NCI-H146 treated with DMSO at 0.1 percent for 48 hours (cell line): ENCODE data around the gene SH3PXD2B.

Experiments used
- DNase-seq: peaks from one replicate; lab custom pipeline; 2025; ENCODE audit not compliant: unreplicated experiment; lab: John Stamatoyannopoulos, UW

SH3PXD2B gene

DNA sequence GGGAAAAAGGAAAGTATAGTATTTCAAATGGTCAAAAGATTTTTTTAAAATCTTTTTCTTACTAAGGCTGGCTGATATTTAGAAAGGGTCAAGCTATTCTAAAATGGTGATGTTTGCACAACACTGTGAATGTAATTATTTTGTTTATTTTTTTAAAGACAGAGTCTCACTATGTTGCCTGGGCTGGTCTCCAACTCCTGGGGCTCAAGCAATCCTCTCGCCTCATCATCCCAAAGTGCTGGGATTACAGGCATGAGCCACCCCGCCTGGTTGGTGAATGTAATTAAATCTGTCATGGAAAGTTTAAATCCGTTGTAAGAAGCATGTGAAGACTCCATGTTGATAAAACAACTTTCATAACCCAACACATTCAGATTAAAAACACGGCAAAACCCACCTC lies 173.4 kb downstream of the SH3PXD2B start:
- DNase-seq = no peak

DNA sequence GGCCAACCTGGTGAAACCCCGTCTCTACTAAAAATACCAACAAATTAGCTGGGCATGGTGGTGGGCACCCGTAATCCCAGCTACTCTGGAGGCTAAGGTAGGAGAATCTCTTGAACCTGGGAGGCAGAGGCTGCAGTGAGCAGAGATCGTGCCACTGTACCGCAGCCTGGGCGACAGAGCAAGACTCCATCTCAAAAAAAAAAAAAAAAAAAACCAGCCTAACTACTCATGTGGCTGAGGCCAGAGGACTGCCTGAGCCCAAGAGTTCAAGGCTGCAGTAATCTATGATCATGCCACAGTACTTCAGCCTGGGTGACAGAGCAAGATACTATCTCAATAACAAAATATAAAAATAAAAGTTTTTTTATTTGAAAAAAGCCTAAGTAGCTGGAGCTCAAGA lies 174.0 kb downstream of the SH3PXD2B start:
- no peak for DNase-seq

DNA sequence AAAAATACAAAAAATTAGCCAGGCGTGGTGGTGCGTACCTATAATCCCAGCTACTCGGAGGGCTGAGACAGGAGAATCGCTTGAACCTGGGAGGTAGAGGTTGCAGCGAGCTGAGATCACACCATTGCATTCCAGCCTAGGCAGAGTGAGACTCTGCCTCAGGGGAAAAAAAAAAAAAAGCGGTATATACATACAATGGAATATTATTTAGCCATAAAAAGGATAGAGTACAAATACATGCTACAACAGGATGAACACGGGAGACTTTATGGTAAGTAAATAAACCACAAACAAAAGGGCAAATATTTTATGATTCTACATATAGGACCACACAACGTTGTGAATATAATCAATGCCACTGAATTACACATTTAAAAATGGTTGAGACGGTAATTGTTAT lies 176.0 kb downstream of the SH3PXD2B start:
- DNase-seq = no peak

DNA sequence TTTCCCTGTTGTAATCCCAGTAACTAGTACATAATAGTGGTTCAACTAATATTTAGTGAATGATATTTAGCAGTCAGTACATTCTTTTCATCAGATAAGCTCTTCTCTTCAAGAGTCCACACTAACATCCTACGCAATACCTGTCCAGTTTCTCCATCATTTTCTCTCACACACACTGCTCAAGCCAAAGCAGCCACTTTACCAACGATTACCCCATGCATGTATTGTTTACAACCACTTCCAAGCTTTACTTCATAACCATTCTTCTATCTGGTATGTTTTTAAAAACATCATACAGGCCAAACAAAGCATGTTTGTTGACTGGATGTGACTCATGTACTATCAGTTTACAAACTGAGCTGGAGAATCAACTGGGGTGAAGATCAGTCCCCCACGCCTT lies 178.1 kb downstream of the SH3PXD2B start:
- no peak for DNase-seq
